Activated naive CD4-positive, alpha-beta T cell treated with anti-CD3 and anti-CD28 coated beads for 36 hours (primary cell): Measurements from ENCODE around the gene VIP. TPM values are rescaled to one million over a fixed set of nuclear protein-coding genes. Genes with fewer than 3 reads are reported as not detected.
"Not testable (repeated sequence)": the region's sequence is repeated elsewhere in the genome, so short reads cannot be mapped to it uniquely, and the experiment has no call there.

Experiments used
- CTCF ChIA-PET: fragments of 350-600 bp; sonication (Branson Sonifier 250); formaldehyde crosslinking; loops from one replicate; lab custom pipeline; 2021; ENCODE audit warnings: antibody characterized with exemption; lab: Charles Lee
- DNase-seq: peaks from one replicate; pipeline ENCODE4 v3.0.0-alpha.2; 2020
- H3K27ac Mint-ChIP-seq: one replicate; pipeline ENCODE4 v1.8.0; 2021; ENCODE audit warnings: mild to moderate bottlenecking, mixed read lengths
- H3K27me3 Mint-ChIP-seq: one replicate; pipeline ENCODE4 v1.8.0; 2021; ENCODE audit warnings: low read depth, mixed read lengths
- H3K36me3 Mint-ChIP-seq: one replicate; pipeline ENCODE4 v1.8.0; 2021; ENCODE audit warnings: low read depth, mixed read lengths
- H3K4me1 Mint-ChIP-seq: one replicate; pipeline ENCODE4 v1.8.0; 2021; ENCODE audit warnings: low read depth, mixed read lengths
- H3K4me3 Mint-ChIP-seq: one replicate; pipeline ENCODE4 v1.8.0; 2021; ENCODE audit warnings: mild to moderate bottlenecking, moderate library complexity, mixed read lengths
- H3K9me3 Mint-ChIP-seq: one replicate; pipeline ENCODE4 v1.8.0; 2021; ENCODE audit warnings: mixed read lengths
- intact Hi-C: fragments of 100-400 bp; cut with micrococcal nuclease; formaldehyde crosslinking; loops from one replicate; pipeline ENCODE4 v1.15.1; 2023
- total RNA-seq, 2 experiments: library from RNA; stranded (reverse); gene quantifications; one replicate each; pipeline ENCODE4 v1.2.3, GENCODE V29; 2021

VIP gene
- not detected for total RNA-seq

DNA sequence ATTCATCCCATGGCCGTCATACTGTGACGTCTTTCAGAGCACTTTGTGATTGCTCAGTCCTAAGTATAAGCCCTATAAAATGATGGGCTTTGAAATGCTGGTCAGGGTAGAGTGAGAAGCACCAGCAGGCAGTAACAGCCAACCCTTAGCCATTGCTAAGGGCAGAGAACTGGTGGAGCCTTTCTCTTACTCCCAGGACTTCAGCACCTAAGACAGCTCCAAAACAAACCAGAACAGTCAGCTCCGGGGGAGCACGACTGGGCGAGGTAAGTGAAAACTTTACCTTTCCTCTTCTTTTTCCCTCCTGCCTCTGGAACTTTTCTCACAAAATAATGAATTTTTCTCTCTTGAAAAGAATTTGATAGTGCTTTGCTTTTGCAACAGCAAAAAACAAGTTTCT lies at the start of gene VIP:
Gene VIP (plus strand): TSS at position 104 of the 400 bp plus-strand sequence. CDS start 1,381 bp downstream, outside the sequence.
- CTCF ChIA-PET: no interaction called here
- no peaks in the 10 kb centered on the region for H3K36me3 Mint-ChIP-seq

GRCh38 chr6:152701081-152701862 lies 49.3 kb upstream of the VIP start:
- Mint-ChIP-seq H3K36me3 (no peaks in the 10 kb centered on the region), H3K9me3 (no peaks in the 10 kb centered on the region), H3K27ac (no peak overlapping the region), H3K27me3 (peaks cover 29% of the 10 kb centered on the region), H3K4me1 (no peaks in the 10 kb centered on the region), H3K4me3 (no peak overlapping the region)
- intact Hi-C loops: no loop called here
- DNase-seq: no peak
- CTCF ChIA-PET: no interaction called here

More for the DNA sequence above, at the start of gene VIP:
- H3K27ac Mint-ChIP-seq: no peak within 1 kb of the TSS
- H3K4me1 Mint-ChIP-seq: no peaks in the 10 kb centered on the region
- no peak for DNase-seq
- intact Hi-C loops: no loop called here
- peaks cover 5% of the 10 kb centered on the region for H3K27me3 Mint-ChIP-seq
- H3K9me3 Mint-ChIP-seq: no peaks in the 10 kb centered on the region
- no peak within 1 kb of the TSS for H3K4me3 Mint-ChIP-seq

DNA sequence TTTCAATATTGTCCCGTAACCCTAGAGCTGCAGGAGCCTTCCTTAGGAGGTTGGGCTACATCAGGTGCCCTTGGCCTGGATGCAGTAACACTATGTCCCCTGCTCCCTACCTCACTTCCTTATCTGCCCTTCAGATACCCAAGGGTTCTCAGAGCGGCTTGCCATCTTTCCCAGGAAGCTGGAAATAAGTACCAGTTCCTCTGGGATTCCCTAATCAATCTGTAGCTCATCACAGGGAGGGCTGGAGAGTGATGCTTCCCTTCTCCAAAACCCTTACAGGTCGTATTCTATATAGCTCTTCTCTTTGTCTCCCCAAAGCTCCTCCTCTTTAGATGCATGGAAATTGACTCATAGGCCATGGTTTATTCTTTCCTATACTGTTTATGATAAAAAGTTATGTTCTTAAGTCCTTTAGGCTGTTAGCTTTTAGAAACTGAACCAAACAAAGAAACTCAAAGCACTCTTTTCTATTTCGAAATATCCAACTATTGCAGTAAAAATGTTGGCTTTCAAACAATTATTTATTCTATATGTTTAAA lies 48.7 kb upstream of the VIP start:
- no peaks in the 10 kb centered on the region for H3K9me3 Mint-ChIP-seq
- H3K27me3 Mint-ChIP-seq: peaks cover 26% of the 10 kb centered on the region
- H3K4me1 Mint-ChIP-seq: no peaks in the 10 kb centered on the region
- DNase-seq: no peak
- no peaks in the 10 kb centered on the region for H3K36me3 Mint-ChIP-seq
- no peak overlapping the region for H3K4me3 Mint-ChIP-seq
- no peak overlapping the region for H3K27ac Mint-ChIP-seq
- CTCF ChIA-PET: no interaction called here
- intact Hi-C loops: no loop called here

DNA sequence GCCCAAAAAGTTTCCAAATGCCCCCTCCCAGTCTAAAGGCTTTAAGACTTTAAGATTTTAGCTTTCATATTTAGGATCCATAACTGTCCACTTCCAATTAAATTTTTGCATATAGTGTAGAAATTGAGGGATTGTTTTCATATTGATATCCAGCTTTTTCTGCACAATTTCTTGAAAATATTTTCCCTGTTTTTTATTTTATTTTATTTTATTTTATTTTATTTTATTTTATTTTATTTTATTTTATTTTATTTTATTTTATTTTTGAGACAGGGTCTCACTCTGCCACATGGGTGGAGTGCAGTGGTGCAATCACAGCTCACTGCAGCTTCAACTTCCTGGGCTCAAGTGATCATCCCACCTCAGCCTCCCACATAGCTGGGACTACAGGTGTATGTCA lies 46.8 kb upstream of the VIP start:
- DNase-seq, H3K4me1 Mint-ChIP-seq, H3K4me3 Mint-ChIP-seq, H3K27ac Mint-ChIP-seq, H3K9me3 Mint-ChIP-seq, intact Hi-C loops, H3K36me3 Mint-ChIP-seq: not testable (repeated sequence)
- H3K27me3 Mint-ChIP-seq: peaks cover 22% of the 10 kb centered on the region
- CTCF ChIA-PET: interaction anchor here (0.7 kb wide), 1 partner anchor 1412 kb away, joined by 3 read pairs; no protein-coding TSS in a partner anchor

DNA sequence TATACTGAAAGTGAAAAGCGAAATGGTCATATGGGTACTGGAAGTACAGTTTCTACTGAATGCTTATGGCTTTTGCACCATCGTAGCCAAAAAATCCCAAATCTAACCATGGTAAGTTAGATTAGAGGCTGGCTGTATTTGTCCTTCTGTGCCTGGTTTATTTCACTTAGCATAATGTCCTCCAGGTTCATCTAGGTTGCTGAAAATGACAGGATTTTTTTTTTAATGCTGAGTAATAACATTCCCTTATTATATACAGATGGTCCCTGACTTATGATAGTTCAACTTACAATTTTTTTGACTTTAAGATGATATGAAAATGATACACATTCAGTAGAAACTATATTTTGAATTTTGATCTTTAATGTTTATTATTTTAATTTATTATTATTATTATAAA lies 45.3 kb upstream of the VIP start:
- Mint-ChIP-seq H3K4me3 (no peak overlapping the region), H3K27me3 (peaks cover 19% of the 10 kb centered on the region), H3K36me3 (no peaks in the 10 kb centered on the region), H3K27ac (no peak overlapping the region), H3K4me1 (no peaks in the 10 kb centered on the region), H3K9me3 (peaks cover 3% of the 10 kb centered on the region)
- intact Hi-C loops: no loop called here
- DNase-seq: no peak
- CTCF ChIA-PET: no interaction called here

- Mint-ChIP-seq H3K27me3 (peaks cover 2% of the 10 kb centered on the region), H3K9me3 (peaks cover 10% of the 10 kb centered on the region), H3K4me3 (no peak overlapping the region), H3K27ac (no peak overlapping the region), H3K4me1 (no peaks in the 10 kb centered on the region), H3K36me3 (peaks cover 1% of the 10 kb centered on the region)
- intact Hi-C loops: no loop called here
- CTCF ChIA-PET: no interaction called here
- DNase-seq: no peak
Measured at GRCh38 chr6:152716322-152716721, 34.3 kb upstream of the VIP start.

GRCh38 chr6:152720974-152721373 lies 29.6 kb upstream of the VIP start:
- H3K36me3 Mint-ChIP-seq: no peaks in the 10 kb centered on the region
- no peak overlapping the region for H3K27ac Mint-ChIP-seq
- intact Hi-C loops: no loop called here
- H3K27me3 Mint-ChIP-seq: peaks cover 4% of the 10 kb centered on the region
- DNase-seq: no peak
- no peaks in the 10 kb centered on the region for H3K4me1 Mint-ChIP-seq
- peaks cover 1% of the 10 kb centered on the region for H3K9me3 Mint-ChIP-seq
- no peak overlapping the region for H3K4me3 Mint-ChIP-seq
- CTCF ChIA-PET: no interaction called here

GRCh38 chr6:152721956-152722355 lies 28.6 kb upstream of the VIP start:
- CTCF ChIA-PET: no interaction called here
- DNase-seq: no peak
- H3K9me3 Mint-ChIP-seq: peaks cover 1% of the 10 kb centered on the region
- no peaks in the 10 kb centered on the region for H3K36me3 Mint-ChIP-seq
- intact Hi-C loops: no loop called here
- H3K27ac Mint-ChIP-seq: no peak overlapping the region
- no peak overlapping the region for H3K4me3 Mint-ChIP-seq
- no peaks in the 10 kb centered on the region for H3K4me1 Mint-ChIP-seq
- peaks cover 4% of the 10 kb centered on the region for H3K27me3 Mint-ChIP-seq

DNA sequence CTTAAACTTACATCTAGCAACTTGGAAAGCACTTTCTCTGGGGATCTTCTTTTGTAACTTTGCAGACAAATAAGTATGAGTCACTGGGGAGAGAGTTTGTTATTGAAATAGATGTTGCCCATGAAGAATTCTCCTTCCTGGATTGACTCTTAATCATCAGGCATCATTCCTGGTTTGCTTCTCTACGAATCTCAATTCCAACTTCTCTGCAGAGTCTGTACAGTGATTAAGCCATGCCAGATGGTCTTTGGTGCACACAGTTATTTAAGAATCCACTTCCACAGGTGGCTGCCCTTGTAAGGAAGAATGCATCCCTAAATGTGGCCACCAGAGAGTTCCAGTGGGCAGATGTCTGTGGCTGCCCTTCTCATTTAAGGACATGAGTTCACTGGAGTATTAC lies 27.2 kb upstream of the VIP start:
- peaks cover 1% of the 10 kb centered on the region for H3K9me3 Mint-ChIP-seq
- no peak overlapping the region for H3K4me3 Mint-ChIP-seq
- no peaks in the 10 kb centered on the region for H3K4me1 Mint-ChIP-seq
- no peak overlapping the region for H3K27ac Mint-ChIP-seq
- no peaks in the 10 kb centered on the region for H3K36me3 Mint-ChIP-seq
- peaks cover 2% of the 10 kb centered on the region for H3K27me3 Mint-ChIP-seq
- no peak for DNase-seq
- intact Hi-C loops: no loop called here
- CTCF ChIA-PET: interaction anchor here (0.8 kb wide), 1 partner anchor 83 kb away, joined by 3 read pairs; no protein-coding TSS in a partner anchor

DNA sequence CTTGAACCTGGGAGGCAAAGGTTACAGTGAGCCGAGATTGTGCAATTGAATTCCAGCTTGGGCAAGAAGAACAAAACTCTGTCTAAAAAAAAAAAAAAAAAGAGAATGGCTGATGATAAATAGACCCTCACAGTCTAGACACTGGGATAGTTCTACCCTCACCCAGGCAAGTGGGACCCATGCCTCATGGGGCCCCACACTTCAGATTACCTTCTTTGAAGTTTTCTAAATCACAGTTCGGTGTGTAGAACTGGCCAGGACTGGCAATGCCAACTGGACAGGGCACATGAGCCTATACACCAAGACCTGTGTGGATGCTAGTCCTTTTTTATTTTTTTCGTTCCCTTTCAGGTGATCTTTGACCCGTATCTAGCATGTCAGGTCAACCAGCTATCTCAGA lies 24.3 kb upstream of the VIP start:
- DNase-seq: no peak
- no peaks in the 10 kb centered on the region for H3K36me3 Mint-ChIP-seq
- CTCF ChIA-PET: no interaction called here
- no peak overlapping the region for H3K4me3 Mint-ChIP-seq
- H3K27ac Mint-ChIP-seq: no peak overlapping the region
- H3K4me1 Mint-ChIP-seq: no peaks in the 10 kb centered on the region
- H3K27me3 Mint-ChIP-seq: peaks cover 2% of the 10 kb centered on the region
- intact Hi-C loops: no loop called here
- H3K9me3 Mint-ChIP-seq: no peaks in the 10 kb centered on the region

DNA sequence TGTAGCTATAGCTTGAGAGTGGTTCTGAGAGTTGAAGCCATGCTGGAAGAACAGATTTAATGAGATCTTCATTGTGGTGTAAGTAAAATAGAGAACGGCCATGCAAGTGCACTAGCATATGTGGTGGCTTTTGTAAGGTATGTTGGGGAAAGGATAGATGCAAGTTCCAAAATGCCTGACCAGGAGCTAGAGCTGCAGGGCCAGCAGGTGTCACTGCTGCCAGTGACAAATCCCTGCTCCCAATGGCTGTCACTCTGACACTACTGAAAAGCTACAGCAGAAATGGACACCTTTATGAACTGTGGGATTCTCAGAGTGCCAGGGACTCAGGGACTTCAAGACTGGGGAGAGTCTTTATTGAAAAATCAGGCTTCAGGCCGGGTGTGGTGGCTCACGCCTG lies 23.1 kb upstream of the VIP start:
- no peak overlapping the region for H3K4me3 Mint-ChIP-seq
- DNase-seq: no peak
- CTCF ChIA-PET: no interaction called here
- intact Hi-C loops: no loop called here
- no peak overlapping the region for H3K27ac Mint-ChIP-seq
- H3K36me3 Mint-ChIP-seq: no peaks in the 10 kb centered on the region
- H3K4me1 Mint-ChIP-seq: no peaks in the 10 kb centered on the region
- H3K9me3 Mint-ChIP-seq: no peaks in the 10 kb centered on the region
- no peaks in the 10 kb centered on the region for H3K27me3 Mint-ChIP-seq

GRCh38 chr6:152734630-152735029 lies 16.0 kb upstream of the VIP start:
- DNase-seq: no peak
- intact Hi-C loops: no loop called here
- H3K36me3 Mint-ChIP-seq: no peaks in the 10 kb centered on the region
- H3K27me3 Mint-ChIP-seq: no peaks in the 10 kb centered on the region
- no peak overlapping the region for H3K27ac Mint-ChIP-seq
- no peaks in the 10 kb centered on the region for H3K9me3 Mint-ChIP-seq
- no peak overlapping the region for H3K4me3 Mint-ChIP-seq
- CTCF ChIA-PET: no interaction called here
- no peaks in the 10 kb centered on the region for H3K4me1 Mint-ChIP-seq

- DNase-seq: no peak
- no peaks in the 10 kb centered on the region for H3K4me1 Mint-ChIP-seq
- CTCF ChIA-PET: interaction anchor here (0.6 to 1.2 kb wide), 2 partner anchors 25 to 1034 kb away, joined by 3 to 4 read pairs; no protein-coding TSS in a partner anchor
- no peaks in the 10 kb centered on the region for H3K9me3 Mint-ChIP-seq
- no peak overlapping the region for H3K4me3 Mint-ChIP-seq
- H3K27ac Mint-ChIP-seq: no peak overlapping the region
- no peaks in the 10 kb centered on the region for H3K27me3 Mint-ChIP-seq
- no peaks in the 10 kb centered on the region for H3K36me3 Mint-ChIP-seq
- intact Hi-C loops: no loop called here
Measured at GRCh38 chr6:152736687-152737273, 13.8 kb upstream of the VIP start.
